Right forelimb (tissue), 1 donor: ENCODE results near the gene SERPINB1.
"Not testable (repeated sequence)": the region's sequence is repeated elsewhere in the genome, so short reads cannot be mapped to it uniquely, and the experiment has no call there.

Source experiments
- DNase-seq: peaks from one replicate; pipeline ENCODE4 v3.0.0-alpha.2; 2018

The SERPINB1 gene

DNA sequence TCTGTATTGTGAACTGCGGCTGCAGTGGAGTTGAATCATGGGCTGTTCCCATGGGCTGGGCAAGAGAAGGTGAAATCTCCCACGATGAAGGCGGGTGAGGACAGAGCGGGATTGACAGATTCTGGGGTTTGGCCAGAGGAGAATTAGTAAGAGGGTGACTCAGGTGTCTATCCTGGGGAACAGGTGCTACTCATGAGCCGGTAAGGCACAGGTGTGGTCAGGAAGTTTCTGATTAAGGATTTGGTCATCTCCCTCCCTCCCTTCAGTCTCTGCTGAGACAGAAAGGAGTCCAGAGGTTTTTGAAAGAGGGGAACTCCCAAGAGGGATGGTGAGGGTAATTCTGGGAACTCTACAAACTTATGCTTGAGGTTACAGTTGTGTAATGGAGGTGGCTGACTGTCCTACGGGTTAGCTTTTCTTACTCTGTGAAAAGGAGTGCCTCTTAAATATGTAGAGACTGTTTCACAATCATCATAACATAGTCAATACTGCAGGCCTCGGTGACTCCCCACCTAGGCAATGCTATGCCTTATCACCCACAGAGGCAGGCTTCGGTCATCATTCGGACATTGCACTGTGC is 31.5 kb downstream of the SERPINB1 start:
- no peak for DNase-seq

- no peak for DNase-seq
These were observed 32.6 kb downstream of the SERPINB1 start for GRCh38 chr6:2809015-2809414.

DNA sequence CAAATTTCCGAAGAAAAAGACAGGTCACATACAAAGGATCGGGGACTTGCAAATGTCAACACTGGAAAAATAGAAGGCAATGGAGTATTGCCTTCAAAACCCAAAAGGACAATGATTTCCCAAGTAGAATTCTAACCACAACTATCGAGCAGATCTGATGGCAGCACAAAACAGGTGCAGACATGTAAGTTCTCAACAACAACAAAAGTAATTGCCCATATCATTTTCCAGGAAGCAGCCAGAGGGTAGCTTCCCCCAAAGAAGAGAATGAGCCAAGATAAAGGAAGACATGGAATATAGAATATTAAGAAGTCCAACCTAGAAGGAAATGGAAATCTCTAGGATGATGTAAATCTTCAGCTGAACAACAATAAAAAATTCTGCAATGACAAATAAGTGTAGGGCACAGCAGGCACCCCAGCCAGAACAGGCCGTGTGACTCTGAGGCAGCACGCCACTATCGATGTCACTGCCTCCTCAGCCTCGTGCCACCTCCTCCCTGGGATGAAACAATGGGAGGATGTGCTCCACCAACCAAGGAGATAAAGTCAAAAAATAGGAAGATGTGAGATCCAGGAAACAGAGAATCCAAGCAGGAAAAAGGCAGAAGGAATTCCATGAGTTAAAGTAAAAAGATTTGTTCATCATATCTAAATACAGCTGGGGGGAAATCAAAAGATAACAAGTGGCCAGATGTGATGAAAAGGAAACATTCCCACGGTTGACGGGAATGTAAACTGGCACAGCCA is 34.1 kb downstream of the SERPINB1 start:
- no peak for DNase-seq

DNA sequence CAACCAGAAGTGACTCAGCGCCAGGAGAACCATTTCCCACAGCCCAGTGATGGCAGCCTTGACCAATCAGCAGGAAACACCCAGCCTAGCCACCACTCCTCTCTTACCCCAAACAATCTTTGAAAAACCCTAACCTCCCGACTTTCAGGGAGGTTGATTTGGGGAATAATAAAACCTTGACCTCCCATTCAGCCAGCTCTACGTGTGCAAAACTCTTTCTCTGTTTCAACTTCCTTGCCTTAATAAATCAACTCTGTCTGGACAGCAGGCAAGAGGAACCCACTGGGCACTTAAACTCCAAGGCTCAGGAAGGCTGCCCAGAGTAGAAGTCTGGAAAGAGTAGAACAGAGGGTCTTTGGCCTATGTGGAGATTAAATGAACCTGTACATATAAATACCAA is 35.0 kb downstream of the SERPINB1 start:
- DNase-seq, result no peak

DNA sequence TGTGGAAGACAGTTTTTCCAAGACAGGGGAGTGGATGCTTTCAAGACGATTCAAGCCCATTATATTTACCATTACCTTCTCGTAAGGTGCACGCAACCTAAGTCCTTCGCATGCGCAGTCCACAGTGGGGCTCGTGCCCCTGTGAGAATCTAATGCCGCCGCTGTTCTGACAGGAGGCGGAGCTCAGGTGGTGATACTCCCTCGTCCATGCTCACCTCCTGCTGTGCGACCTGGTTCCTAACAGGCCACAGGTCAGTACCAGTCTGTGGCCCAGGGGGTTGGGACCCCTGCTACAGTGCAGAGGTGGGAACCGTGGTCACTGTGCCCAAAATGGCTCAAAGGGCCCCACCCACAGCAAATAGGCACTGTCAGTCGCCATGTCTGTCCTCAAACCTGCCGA is 36.6 kb downstream of the SERPINB1 start:
- DNase-seq, result no peak

DNA sequence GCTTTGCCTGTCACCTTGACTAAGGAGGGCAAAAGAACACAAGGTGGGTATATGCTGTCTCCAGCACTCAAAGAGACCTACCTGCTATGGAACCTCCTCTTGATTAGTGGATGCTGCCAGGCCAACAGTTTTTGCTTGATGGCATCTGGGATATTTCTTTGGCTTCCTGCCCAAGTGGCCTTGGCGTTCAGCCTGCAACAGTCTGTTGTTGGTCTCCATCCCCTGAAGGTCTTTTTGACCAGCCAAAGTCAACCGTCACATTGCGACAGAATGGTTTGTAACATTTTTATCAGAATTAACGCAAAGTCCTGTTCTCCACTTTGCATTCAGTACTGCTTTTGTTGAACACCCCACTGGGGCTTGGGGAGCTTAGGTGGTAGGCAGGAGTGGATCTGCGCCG is 37.1 kb downstream of the SERPINB1 start:
- no peak for DNase-seq

DNA sequence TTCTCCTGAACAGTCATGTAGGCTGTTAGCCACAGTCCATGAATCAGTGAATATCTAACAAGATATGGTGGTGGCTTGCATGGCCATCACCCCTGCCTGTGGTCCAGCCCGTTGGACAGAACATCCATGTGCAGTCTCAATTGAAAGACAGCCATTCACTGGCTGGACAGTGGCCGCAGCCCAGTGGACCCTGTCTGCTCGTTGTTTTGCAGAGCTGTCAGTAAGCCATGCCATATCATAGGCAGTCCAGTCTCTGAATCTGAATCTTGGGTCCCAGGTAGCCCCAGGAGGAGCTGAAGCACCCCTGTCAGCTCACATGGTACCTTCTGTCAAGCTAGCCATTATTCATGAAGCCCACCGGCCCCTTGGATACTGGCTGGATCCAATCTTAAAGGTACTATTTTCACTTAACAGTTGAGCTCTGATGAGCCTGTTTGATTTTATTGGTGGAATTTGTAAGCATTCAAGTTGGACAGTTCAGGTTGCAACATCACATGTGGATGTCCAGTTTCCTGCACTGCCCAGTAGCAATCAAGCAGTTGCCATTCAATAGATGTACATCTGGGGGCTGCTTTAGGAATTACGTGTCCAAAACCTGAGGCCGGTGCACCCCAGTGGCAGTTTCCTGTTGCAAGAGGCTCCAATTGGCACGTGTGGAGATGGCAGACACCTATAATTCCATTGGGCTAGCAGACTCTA is 37.8 kb downstream of the SERPINB1 start:
- no peak for DNase-seq

DNA sequence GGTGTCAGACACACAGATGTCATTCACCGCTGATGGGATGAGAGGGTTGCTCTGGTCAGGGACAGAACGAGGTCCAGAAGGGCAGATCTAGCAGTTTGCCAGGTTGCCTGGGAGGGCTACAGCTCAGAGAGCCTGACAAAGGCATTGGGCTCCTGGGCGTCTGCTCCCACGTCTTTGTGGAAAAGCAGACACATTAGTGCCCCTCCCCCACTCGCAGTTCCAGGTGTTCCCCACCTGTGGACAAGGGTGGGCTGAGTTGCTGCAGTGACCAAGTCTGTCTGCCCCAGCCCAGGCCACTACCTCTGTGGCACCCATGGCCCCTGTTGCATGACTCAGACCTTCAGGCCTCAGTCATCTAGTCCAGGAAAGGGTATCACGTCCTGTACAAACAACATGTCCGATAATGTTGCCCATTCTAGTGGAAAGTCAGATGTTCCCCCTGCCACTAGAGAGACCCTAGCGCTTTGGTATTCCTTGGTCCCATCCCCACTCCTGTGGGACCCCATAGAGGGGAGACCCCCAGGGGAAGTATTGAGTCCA is 39.1 kb downstream of the SERPINB1 start:
- no peak for DNase-seq

GRCh38 chr6:2801687-2802086 is 40.0 kb downstream of the SERPINB1 start:
- DNase-seq, result not testable (repeated sequence)

DNA sequence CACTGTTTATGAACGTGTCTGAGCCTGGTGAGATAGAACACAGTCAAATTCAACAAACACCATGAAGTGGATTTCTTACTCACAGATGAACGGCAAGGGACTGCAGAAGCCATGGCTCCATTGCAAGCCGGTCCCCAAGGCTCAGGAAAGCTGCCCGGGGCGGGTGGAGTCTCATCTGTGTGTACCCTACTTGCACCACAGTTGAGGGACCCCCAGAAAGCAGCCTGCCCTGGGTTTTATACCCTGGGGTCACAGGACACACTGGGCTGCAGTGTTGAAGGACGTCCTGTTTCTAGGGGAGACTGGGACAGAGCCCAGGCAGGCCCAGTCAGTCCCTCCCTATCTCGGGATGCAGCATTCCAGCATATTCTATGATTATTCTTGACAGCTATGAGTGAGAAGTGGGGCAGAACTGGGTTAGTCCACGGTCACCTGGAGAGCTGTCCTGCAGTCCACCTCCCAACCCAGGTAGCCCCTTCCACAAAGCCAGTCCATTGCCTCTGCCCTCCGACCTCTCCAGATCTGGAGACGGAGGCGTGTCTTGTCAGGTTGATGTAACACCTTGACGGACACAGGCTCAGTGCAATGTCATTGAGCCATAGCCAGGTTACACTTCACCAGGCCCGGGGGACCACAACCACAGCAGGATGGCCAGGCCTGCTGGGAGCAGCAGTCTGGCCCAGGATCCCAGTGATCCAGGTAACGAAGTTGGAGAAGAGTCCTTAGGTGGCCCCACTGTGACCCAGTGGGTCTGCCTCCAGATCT is 40.9 kb downstream of the SERPINB1 start:
- DNase-seq, result no peak

GRCh38 chr6:2799936-2800527 is 41.6 kb downstream of the SERPINB1 start:
- DNase-seq, result no peak

GRCh38 chr6:2798586-2799134 is 43.0 kb downstream of the SERPINB1 start:
- no peak for DNase-seq

GRCh38 chr6:2797564-2798031 is 44.1 kb downstream of the SERPINB1 start:
- DNase-seq, result no peak

- no peak for DNase-seq
These were observed 44.8 kb downstream of the SERPINB1 start for GRCh38 chr6:2796861-2797260.

- no peak for DNase-seq
These were observed 45.7 kb downstream of the SERPINB1 start for GRCh38 chr6:2795956-2796355.

GRCh38 chr6:2795162-2795561 is 46.5 kb downstream of the SERPINB1 start:
- no peak for DNase-seq

GRCh38 chr6:2794171-2794730 is 47.4 kb downstream of the SERPINB1 start:
- DNase-seq, result no peak

GRCh38 chr6:2793534-2794151 is 48.0 kb downstream of the SERPINB1 start:
- DNase-seq, result no peak

DNA sequence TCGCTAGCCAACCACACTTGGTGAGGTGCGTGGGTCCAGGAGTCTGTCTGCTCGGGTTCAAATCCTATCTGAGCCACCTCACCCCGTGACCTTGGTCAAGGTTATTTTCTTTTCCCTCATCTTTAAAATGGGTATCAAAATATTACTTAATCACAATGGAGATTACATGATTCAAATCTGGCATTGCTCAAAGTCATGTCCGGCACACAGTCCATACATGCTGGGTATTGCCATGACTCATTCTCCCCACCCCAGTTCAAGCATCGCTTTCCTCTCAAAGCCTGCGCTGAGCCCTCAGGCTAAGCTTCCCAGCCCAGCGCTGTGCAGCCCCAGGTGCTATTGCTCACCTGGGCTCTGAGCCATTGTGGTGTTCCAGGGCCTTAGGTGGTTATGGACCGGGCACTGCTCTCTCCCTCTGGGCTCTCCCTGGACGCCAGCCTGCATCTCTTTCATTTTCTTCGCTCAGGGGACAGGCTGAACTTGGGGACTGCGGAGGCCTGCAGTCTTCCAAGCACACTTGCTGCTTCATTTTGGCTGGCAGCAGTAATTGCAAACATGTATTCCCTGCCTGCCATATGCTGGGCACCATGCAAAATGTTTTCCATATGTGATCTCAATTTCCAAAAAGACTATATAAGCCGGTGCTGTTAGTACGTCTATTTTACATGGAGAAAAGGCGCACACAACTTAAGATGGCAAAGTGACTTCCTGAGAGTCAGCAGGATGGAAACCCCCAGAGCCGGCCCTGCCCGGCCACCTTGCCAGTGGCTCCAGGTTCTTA is 49.1 kb downstream of the SERPINB1 start:
- DNase-seq, result no peak

- no peak for DNase-seq
These were observed 50.2 kb downstream of the SERPINB1 start for GRCh38 chr6:2791450-2791974.
